Heart right ventricle (tissue), 16 donors: ENCODE data around the gene CASP2. TPM values are rescaled to one million over a fixed set of nuclear protein-coding genes. Genes with fewer than 3 reads are reported as not detected.

Experiments used
- ATAC-seq, 8 donors: fragments of 200-7000 bp; cut with Tn5 transposase; one replicate each; pipeline ENCODE4 v1.9.1; 2020; ENCODE audit warnings: mild to moderate bottlenecking in 8 of 8, moderate library complexity in 8 of 8, moderate number of reproducible peaks in 1 of 8
- DNase-seq, 2 donors: peaks; one replicate each; pipeline ENCODE4 v3.0.0-alpha.2; 2020
- H3K27ac ChIP-seq, 10 donors: fragments of 200-600 bp; sonication (generic) in 2 of 10; one replicate each; pipeline versions ENCODE4 v1.5.0 to v1.8.0; 2020 to 2022; ENCODE audit warnings: mild to moderate bottlenecking in 3 of 10
- H3K27me3 ChIP-seq, 7 donors: fragments of 200-600 bp; one replicate each; pipeline ENCODE4 v1.8.0; 2021 to 2022; ENCODE audit warnings: mild to moderate bottlenecking in 2 of 7
- H3K36me3 ChIP-seq, 9 donors: fragments of 200-600 bp; sonication (generic) in 1 of 9; one replicate each; pipeline versions ENCODE4 v1.5.0 to v1.8.0; 2020 to 2022; ENCODE audit warnings: mild to moderate bottlenecking in 2 of 9
- H3K4me1 ChIP-seq, 9 donors: fragments of 200-600 bp; sonication (generic) in 1 of 9; one replicate each; pipeline versions ENCODE4 v1.5.0 to v1.8.0; 2020 to 2022; ENCODE audit warnings: mild to moderate bottlenecking in 4 of 9
- H3K4me3 ChIP-seq, 10 donors: fragments of 200-600 bp; sonication (generic) in 2 of 10; one replicate each; pipeline versions ENCODE4 v1.5.0 to v1.8.0; 2020 to 2022; ENCODE audit warnings: mild to moderate bottlenecking in 7 of 10, moderate library complexity in 2 of 10
- H3K9me3 ChIP-seq, 11 donors: fragments of 200-600 bp in 10 of 11; sonication (generic) in 2 of 11; one replicate each; pipeline versions ENCODE4 v1.5.0 to v1.8.0; 2013 to 2022; ENCODE audit warnings: mild to moderate bottlenecking in 2 of 11, control low read depth in 1 of 11, moderate library complexity in 1 of 11
- CTCF ChIP-seq, 9 donors: fragments of 200-600 bp; sonication (generic) in 2 of 9; IDR thresholded peaks; one replicate each; pipeline versions ENCODE4 v1.5.0 to v1.8.0; 2021 to 2022; ENCODE audit warnings: antibody characterized with exemption in 9 of 9, mild to moderate bottlenecking in 5 of 9, moderate library complexity in 1 of 9
- WGBS, 2 donors: extraction: QIAGEN DNeasy Blood & Tissue Kit; methylation state at CpG; one replicate each; pipeline ENCODE4 v1.1.7; 2013; ENCODE audit warnings: inconsistent platforms in 1 of 2; 5-methylcytosine and 5-hydroxymethylcytosine counted together
- intact Hi-C, 10 donors: fragments of 100-400 bp; cut with DNase I; formaldehyde crosslinking; loops; one replicate each; pipeline versions ENCODE4 v1.11.1 to v1.14.2; 2022
- polyA plus RNA-seq, 2 donors: library from polyadenylated mRNA; stranded (reverse); fragments of 200-250 nt; gene quantifications; one replicate each; pipeline ENCODE4 v1.2.3, GENCODE V29; 2013
- total RNA-seq, 10 donors: library from RNA; stranded (reverse); fragmentation: NEBNext Ultra II Directional in 3 of 10; extraction: Animal tissue kit (Norgen Biotek cat#: 25700) in 3 of 10; gene quantifications; one replicate each; pipeline versions ENCODE4 v1.2.1 to v1.2.4, GENCODE V29; 2021 to 2023
- donor health status: Arrhythmogenic right ventricular cardiomyopathy.
- donor health status: ischemic (EF 13 %, LVEDD 7.1; RV severe dilation, severe dysfunction).
- donor health status: healthy with polysubstance abuse.
- donor health status: DM: no; HTN: yes; CAD: no.
- donor health status: DM: no; HTN: no; CAD: no.
- donor health status: ischemic (EF 25% LVEDD 6.9; RV normal size, moderate dysfunction).
- donor health status: ischemic (EF 25% LVEDD 5.7; RV mildly dilated, moderate dysfunction).
- donor health status: healthy.
- donor health status: DM: yes; HTN: yes; CAD: no.
- donor health status: Ischemic cardiomyopathy.
- donor health status: ischemic (EF 35%, LVEDD 5.7; RV mildly dilated, moderate dysfunction).
- donor health status: nonischemic (EF 11% LVEDD 7.7; RV severe dilation, severe dysfunction).
- donor health status: DM: yes; HTN: yes; CAD: no.
- donor health status: PGD.
- donor health status: ischemic (EF 29% LVEDD 5.4; RV normal size, mild dysfunction).
- donor health status: nonischemic (EF 23%, LVEDD 6.1; RV moderate dilation, normal function).

The CASP2 gene
- total and polyA plus RNA-seq, 12 donors = 4.4 to 13.9 (median 9.4) TPM

GRCh38 chr7:143321242-143321641 is 33.1 kb downstream of the CASP2 start:
- Histone ChIP-seq H3K4me3 (no peak overlapping the region), H3K9me3 (no peaks in the 10 kb centered on the region), H3K27ac (no peak overlapping the region), H3K4me1 (peaks cover 0 to 15% (median 6%) of the 10 kb centered on the region in 9 donors), H3K27me3 (no peaks in the 10 kb centered on the region), H3K36me3 (no peaks in the 10 kb centered on the region)
- ATAC-seq = no peak
- DNase-seq = no peak
- no peak for TF ChIP-seq CTCF (IDR thresholded peaks at IDR 0.05)
- intact Hi-C loops = loop anchor here in 2 of 10 donors (10.0 kb wide), 2 partner anchors 54 to 94 kb away; no protein-coding TSS in a partner anchor
- 96 to 97% methylated on average over 10 of the region's 10 CpGs for WGBS, 2 donors

- peak in 1 of 8 donors; percentile 48 for ATAC-seq
- TF ChIP-seq CTCF (IDR thresholded peaks at IDR 0.05) = peak in 3 of 9 donors; percentile 12 to 45 (median 17)
- intact Hi-C loops = loop anchor here in 2 of 10 donors (10.0 kb wide), 2 partner anchors 53 to 93 kb away; no protein-coding TSS in a partner anchor
- 88 to 89% methylated on average over 4 of the region's 4 CpGs for WGBS, 2 donors
- Histone ChIP-seq H3K27me3 (no peaks in the 10 kb centered on the region), H3K27ac (peak overlapping the region in 1 of 10 donors; percentile 21), H3K9me3 (no peaks in the 10 kb centered on the region), H3K4me3 (no peak overlapping the region), H3K36me3 (no peaks in the 10 kb centered on the region), H3K4me1 (peaks cover 0 to 13% (median 6%) of the 10 kb centered on the region in 9 donors)
- no peak for DNase-seq
These were observed 33.6 kb downstream of the CASP2 start for GRCh38 chr7:143321734-143322133.

GRCh38 chr7:143322760-143323633 is 34.8 kb downstream of the CASP2 start:
- H3K27ac ChIP-seq = peak overlapping the region in 3 of 10 donors; percentile 10 to 27 (median 15)

More at GRCh38 chr7:143322760-143323633, 34.8 kb downstream of the CASP2 start:
- no peak overlapping the region for H3K4me3 ChIP-seq
- H3K36me3 ChIP-seq = no peaks in the 10 kb centered on the region
- DNase-seq (peak; percentile 55 to 63), ATAC-seq (peak; percentile 53 to 74 (median 63))
- WGBS, 2 donors = 62 to 73% methylated on average over 23 of the region's 23 CpGs
- H3K9me3 ChIP-seq = no peaks in the 10 kb centered on the region
- no peaks in the 10 kb centered on the region for H3K27me3 ChIP-seq
- no peak for TF ChIP-seq CTCF (IDR thresholded peaks at IDR 0.05)
- H3K4me1 ChIP-seq = peaks cover 0 to 13% (median 6%) of the 10 kb centered on the region in 9 donors
- intact Hi-C loops = loop anchor here in 2 of 10 donors (10.0 kb wide), 2 partner anchors 52 to 92 kb away; no protein-coding TSS in a partner anchor
